Measurements from ENCODE around the gene SHFL.

- TF ChIP-seq CTCF (conservative IDR thresholded peaks at IDR 0.05; ENCODE audit: low read depth, low read length) (no peak), USF2 (IDR thresholded peaks at IDR 0.05; ENCODE audit: low read depth, low read length) (no peak), MAFK (IDR thresholded peaks at IDR 0.05; ENCODE audit: low read depth, low read length) (no peak), RAD21 (IDR thresholded peaks at IDR 0.05; ENCODE audit: low read length) (no peak), CHD1 (IDR thresholded peaks at IDR 0.05; ENCODE audit: low read depth, low read length) (no peak), CEBPB (IDR thresholded peaks at IDR 0.05; ENCODE audit: low read depth, low read length) (no peak), SMC3 (IDR thresholded peaks at IDR 0.05; ENCODE audit: low read depth, low read length) (no peak), POLR2A (IDR thresholded peaks at IDR 0.05; ENCODE audit: low read depth, low read length) (peak; percentile 86), ELK1 (IDR thresholded peaks at IDR 0.05; ENCODE audit: borderline replicate concordance, low read depth, low read length) (no peak), NFE2L2 (IDR thresholded peaks at IDR 0.05; ENCODE audit: low read depth, low read length) (no peak), MAZ (IDR thresholded peaks at IDR 0.05; ENCODE audit: borderline replicate concordance, low read depth, low read length) (peak; percentile 100), RCOR1 (IDR thresholded peaks at IDR 0.05; ENCODE audit: insufficient replicate concordance, low read length) (no peak)
Observed at GRCh38 chr19:10106100-10106936, 20.2 kb downstream of the SHFL start, which contains the start of gene PPAN.

Measured in IMR-90 (cell line).